NB4 (cell line): ENCODE measurements around the gene EMP2.

Experiments used
- CTCF ChIP-seq: IDR thresholded peaks from one replicate; pipeline ENCODE4 v1.5.1; 2012; ENCODE audit warnings: low read depth, low read length
- MAX ChIP-seq: IDR thresholded peaks from 2 replicates; pipeline ENCODE4 v1.6.1; 2011; ENCODE audit warnings: low read depth, low read length
- POLR2A ChIP-seq: IDR thresholded peaks from 2 replicates; pipeline ENCODE4 v1.6.1; 2011; ENCODE audit warnings: mild to moderate bottlenecking; ENCODE audit not compliant: insufficient read length; ENCODE audit errors: extremely low read depth

- peak; percentile 77 for TF ChIP-seq CTCF
- no peak for TF ChIP-seq POLR2A
- peak; percentile 70 for TF ChIP-seq MAX
Measured at GRCh38 chr16:10521681-10522274, 58.6 kb downstream of the EMP2 start.
